Right lobe of liver (tissue), 4 donors: ENCODE results near the gene FEZ2.

ENCODE experiments used
- CTCF ChIP-seq, 4 donors: fragments of 200-600 bp in 3 of 4; fragments of 450-650 bp in 1 of 4; IDR thresholded peaks; one replicate each; pipeline versions ENCODE4 v1.5.1 to v1.8.0; 2016 to 2022; ENCODE audit warnings: antibody characterized with exemption in 4 of 4, mild to moderate bottlenecking in 2 of 4
- POLR2A ChIP-seq: fragments of 450-650 bp; IDR thresholded peaks from one replicate; pipeline ENCODE4 v1.6.1; 2017; ENCODE audit warnings: antibody characterized with exemption, mild to moderate bottlenecking
- donor health status: DM: no; HTN: no; CAD: no.
- donor health status: DM: no; HTN: no; CAD: no.
- donor health status: DM: no; HTN: yes; CAD: no.

GRCh38 chr2:36616947-36617346 is 19.0 kb upstream of the FEZ2 start:
- no peak for TF ChIP-seq CTCF (IDR thresholded peaks at IDR 0.05)
- TF ChIP-seq POLR2A = no peak
